Endothelial cell (in vitro differentiated cells): ENCODE measurements around the gene HYDIN. TPM values are rescaled to one million over a fixed set of nuclear protein-coding genes. Genes with fewer than 3 reads are reported as not detected.

ENCODE experiments used
- DNase-seq: peaks from one replicate; pipeline ENCODE4 v3.0.0; 2021; ENCODE audit warnings: low spot score
- H3K27ac Mint-ChIP-seq: one replicate; pipeline ENCODE4 v1.8.0; 2021; ENCODE audit warnings: mixed read lengths, inconsistent platforms; ENCODE audit not compliant: unreplicated experiment
- H3K27me3 Mint-ChIP-seq: one replicate; pipeline ENCODE4 v1.8.0; 2021; ENCODE audit warnings: mild to moderate bottlenecking, moderate library complexity, mixed read lengths, inconsistent platforms; ENCODE audit not compliant: unreplicated experiment
- H3K36me3 Mint-ChIP-seq: one replicate; pipeline ENCODE4 v1.8.0; 2021; ENCODE audit warnings: mild to moderate bottlenecking, low read depth, mixed read lengths, inconsistent platforms; ENCODE audit not compliant: unreplicated experiment
- H3K4me1 Mint-ChIP-seq: one replicate; pipeline ENCODE4 v1.8.0; 2021; ENCODE audit warnings: mild to moderate bottlenecking, mixed read lengths, inconsistent platforms; ENCODE audit not compliant: unreplicated experiment
- H3K4me3 Mint-ChIP-seq: one replicate; pipeline ENCODE4 v1.8.0; 2021; ENCODE audit warnings: mild to moderate bottlenecking, mixed read lengths, inconsistent platforms; ENCODE audit not compliant: unreplicated experiment
- H3K9me3 Mint-ChIP-seq: one replicate; pipeline ENCODE4 v1.8.0; 2021; ENCODE audit warnings: mixed read lengths, inconsistent platforms; ENCODE audit not compliant: unreplicated experiment
- total RNA-seq: library from RNA; stranded (reverse); fragmentation: NEBNext Ultra II Directional; extraction: Animal tissue kit (Norgen Biotek cat#: 25700); gene quantifications from one replicate; pipeline ENCODE4 v1.2.1, GENCODE V29; 2021; ENCODE audit not compliant: unreplicated experiment
- TF ChIP-seq, protein P1 (sequence below): fragments of 200-600 bp; sonication (generic); IDR thresholded peaks from one replicate; pipeline ENCODE4 v1.5.0; 2021; ENCODE audit warnings: antibody characterized with exemption; ENCODE audit not compliant: unreplicated experiment

The HYDIN gene
- total RNA-seq, 1 donor from 2014 or later = 2.5 TPM

DNA sequence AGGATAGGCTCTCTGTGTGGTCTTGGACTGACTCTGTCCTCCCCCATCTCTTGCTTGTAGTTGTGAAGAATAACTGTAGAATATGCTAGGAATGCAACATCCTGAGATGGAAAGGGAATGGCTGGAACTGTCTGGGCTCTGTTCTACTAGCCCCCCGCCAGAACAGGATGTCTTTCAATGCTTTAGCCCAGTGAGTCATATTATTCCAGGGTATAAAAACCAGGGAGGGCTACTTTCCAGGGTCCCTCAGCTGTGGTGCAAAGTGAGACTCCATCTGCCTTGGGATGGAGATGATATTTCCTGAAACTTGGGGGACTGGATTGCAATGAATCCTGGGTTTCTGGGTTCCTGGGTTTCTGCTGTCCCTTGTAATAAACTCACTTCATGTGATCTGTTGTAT lies 32.1 kb downstream of the HYDIN start:
- TF ChIP-seq, protein P1, sequence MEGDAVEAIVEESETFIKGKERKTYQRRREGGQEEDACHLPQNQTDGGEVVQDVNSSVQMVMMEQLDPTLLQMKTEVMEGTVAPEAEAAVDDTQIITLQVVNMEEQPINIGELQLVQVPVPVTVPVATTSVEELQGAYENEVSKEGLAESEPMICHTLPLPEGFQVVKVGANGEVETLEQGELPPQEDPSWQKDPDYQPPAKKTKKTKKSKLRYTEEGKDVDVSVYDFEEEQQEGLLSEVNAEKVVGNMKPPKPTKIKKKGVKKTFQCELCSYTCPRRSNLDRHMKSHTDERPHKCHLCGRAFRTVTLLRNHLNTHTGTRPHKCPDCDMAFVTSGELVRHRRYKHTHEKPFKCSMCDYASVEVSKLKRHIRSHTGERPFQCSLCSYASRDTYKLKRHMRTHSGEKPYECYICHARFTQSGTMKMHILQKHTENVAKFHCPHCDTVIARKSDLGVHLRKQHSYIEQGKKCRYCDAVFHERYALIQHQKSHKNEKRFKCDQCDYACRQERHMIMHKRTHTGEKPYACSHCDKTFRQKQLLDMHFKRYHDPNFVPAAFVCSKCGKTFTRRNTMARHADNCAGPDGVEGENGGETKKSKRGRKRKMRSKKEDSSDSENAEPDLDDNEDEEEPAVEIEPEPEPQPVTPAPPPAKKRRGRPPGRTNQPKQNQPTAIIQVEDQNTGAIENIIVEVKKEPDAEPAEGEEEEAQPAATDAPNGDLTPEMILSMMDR = no peak
- Mint-ChIP-seq H3K9me3 (peaks cover 5% of the 10 kb centered on the region), H3K27me3 (no peaks in the 10 kb centered on the region), H3K4me3 (no peak overlapping the region), H3K36me3 (no peaks in the 10 kb centered on the region), H3K27ac (no peak overlapping the region), H3K4me1 (no peaks in the 10 kb centered on the region)
- no peak for DNase-seq

DNA sequence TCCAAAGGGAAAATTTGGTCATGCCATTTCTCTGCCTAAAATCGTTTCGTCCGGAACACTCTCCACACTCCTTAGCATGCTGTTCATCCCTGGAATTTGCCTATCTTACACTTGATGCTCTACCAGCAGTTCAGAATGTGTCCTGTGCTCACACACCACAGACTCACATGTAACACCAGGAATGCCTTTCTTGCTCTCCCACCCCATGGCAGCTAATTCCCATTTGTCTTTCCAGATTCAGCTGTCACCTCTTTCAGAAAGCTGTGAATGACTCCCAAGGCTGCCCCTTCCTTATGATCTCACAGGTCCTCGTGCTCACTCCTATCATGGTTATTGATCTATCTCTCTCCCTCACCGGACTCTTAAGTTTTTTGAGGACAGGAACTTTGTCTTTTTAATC lies 38.1 kb downstream of the HYDIN start:
- no peak overlapping the region for H3K27ac Mint-ChIP-seq
- no peaks in the 10 kb centered on the region for H3K36me3 Mint-ChIP-seq
- TF ChIP-seq, protein P1 = no peak
- DNase-seq = no peak
- no peaks in the 10 kb centered on the region for H3K27me3 Mint-ChIP-seq
- H3K9me3 Mint-ChIP-seq = no peaks in the 10 kb centered on the region
- H3K4me1 Mint-ChIP-seq = peaks cover 4% of the 10 kb centered on the region
- no peak overlapping the region for H3K4me3 Mint-ChIP-seq

DNA sequence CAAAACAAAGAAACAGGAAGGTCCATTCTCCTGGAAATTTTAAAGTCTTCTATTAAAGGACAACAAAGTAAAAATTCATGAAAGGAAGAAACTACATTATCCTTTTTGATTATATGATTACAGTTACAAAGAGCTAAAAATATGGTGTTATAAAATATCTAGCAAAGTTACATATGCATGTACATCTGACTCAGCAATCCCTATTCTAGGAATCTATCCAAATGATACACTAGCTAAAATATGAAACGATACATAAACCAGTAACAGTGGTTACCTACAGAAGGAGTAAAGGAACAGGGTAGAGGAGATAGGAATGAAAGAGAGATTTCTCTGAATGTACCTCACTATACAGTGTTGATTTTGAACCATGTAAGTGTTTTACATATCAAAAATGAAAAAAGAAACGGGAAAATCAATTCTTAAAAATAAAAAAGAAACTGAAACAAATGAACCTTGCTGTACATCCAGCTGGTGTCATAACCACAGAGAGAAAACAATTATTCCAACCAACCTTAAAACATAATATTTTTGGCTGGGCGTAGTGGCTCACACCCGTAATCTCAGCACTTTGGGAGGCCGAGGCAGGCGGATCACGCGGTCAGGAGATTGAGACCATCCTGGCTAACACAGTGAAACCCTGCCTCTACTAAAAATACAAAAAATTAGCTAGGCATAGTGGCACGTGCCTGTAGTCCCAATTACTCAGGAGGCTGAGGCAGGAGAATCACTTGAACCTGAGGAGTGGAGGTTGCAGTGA lies 41.4 kb downstream of the HYDIN start:
- no peaks in the 10 kb centered on the region for H3K9me3 Mint-ChIP-seq
- peaks cover 4% of the 10 kb centered on the region for H3K4me1 Mint-ChIP-seq
- H3K36me3 Mint-ChIP-seq = no peaks in the 10 kb centered on the region

DNA sequence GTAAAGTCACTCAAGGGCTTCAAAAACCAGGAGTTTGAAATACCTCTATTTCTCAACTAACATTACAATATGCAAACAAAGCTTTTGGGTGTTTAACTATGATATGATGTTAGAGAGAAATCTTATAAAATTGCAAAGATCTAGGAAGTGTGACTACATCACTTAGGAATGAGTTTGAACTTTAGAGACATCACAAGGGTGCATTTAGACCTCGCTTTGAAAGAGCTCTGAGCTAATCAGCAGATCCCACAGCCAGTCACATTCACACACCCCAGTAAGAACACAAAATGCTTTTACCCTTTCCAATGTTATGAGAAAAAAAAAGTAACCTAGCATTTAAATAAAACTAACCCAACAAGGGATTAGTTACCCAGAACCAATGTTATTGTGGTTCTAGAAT lies 45.2 kb downstream of the HYDIN start:
- peaks cover 2% of the 10 kb centered on the region for H3K27me3 Mint-ChIP-seq
- no peak overlapping the region for H3K27ac Mint-ChIP-seq
- DNase-seq = no peak
- TF ChIP-seq, protein P1 = no peak
- no peaks in the 10 kb centered on the region for H3K4me1 Mint-ChIP-seq
- no peak overlapping the region for H3K4me3 Mint-ChIP-seq
- peaks cover 12% of the 10 kb centered on the region for H3K36me3 Mint-ChIP-seq
- peaks cover 6% of the 10 kb centered on the region for H3K9me3 Mint-ChIP-seq

More for the DNA sequence above, 41.4 kb downstream of the HYDIN start:
- H3K4me3 Mint-ChIP-seq = no peak overlapping the region
- DNase-seq = no peak
- H3K27ac Mint-ChIP-seq = no peak overlapping the region
- H3K27me3 Mint-ChIP-seq = no peaks in the 10 kb centered on the region
- TF ChIP-seq, protein P1 = no peak

DNA sequence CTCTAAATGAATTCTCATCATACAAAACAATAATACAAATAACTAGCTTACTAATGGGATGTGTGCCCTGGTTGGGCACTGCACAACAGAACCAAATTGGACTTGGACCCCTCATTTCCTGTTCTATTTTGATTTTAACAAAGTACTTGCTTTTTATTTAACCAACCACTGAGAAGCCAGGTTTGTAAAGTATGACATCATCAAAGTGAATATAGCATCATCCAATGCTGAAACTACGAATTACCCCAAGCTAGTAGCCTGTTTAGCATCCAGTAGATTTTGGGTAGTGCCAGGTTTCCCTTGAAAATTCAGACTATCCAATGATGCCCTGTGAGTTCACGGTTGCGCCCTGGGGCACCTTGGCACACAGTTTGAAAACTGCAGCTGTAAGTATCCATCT lies 51.0 kb downstream of the HYDIN start:
- TF ChIP-seq, protein P1 = no peak
- Mint-ChIP-seq H3K27me3 (peaks cover 2% of the 10 kb centered on the region), H3K36me3 (peaks cover 12% of the 10 kb centered on the region), H3K27ac (no peak overlapping the region), H3K4me1 (no peaks in the 10 kb centered on the region), H3K4me3 (no peak overlapping the region), H3K9me3 (peaks cover 6% of the 10 kb centered on the region)
- no peak for DNase-seq
